NCI-H1694 (cell line): Measurements from ENCODE around the gene KRTAP12-2.

Experiments
- DNase-seq: peaks from one replicate; lab custom pipeline; 2025; lab: John Stamatoyannopoulos, UW

The KRTAP12-2 gene

GRCh38 chr21:44626673-44627143 is 40.0 kb downstream of the KRTAP12-2 start, which contains the start of gene KRTAP10-9:
TSS of gene KRTAP10-9 (plus strand) at chr21:44627093. CDS start at chr21:44627172, 79 bp downstream.
- no peak for DNase-seq

- no peak for DNase-seq
Observed at GRCh38 chr21:44626262-44626661, 40.5 kb downstream of the KRTAP12-2 start.

GRCh38 chr21:44625756-44626155 is 41.0 kb downstream of the KRTAP12-2 start:
- no peak for DNase-seq

- no peak for DNase-seq
Observed at GRCh38 chr21:44623575-44623974, 43.2 kb downstream of the KRTAP12-2 start.

- no peak for DNase-seq
Observed at GRCh38 chr21:44619886-44620285, 46.8 kb downstream of the KRTAP12-2 start.

- DNase-seq = no peak
Observed at GRCh38 chr21:44618909-44619308, 47.8 kb downstream of the KRTAP12-2 start.

- no peak for DNase-seq
Observed at GRCh38 chr21:44618504-44618903, 48.2 kb downstream of the KRTAP12-2 start.

GRCh38 chr21:44617071-44617501 is 49.6 kb downstream of the KRTAP12-2 start:
- no peak for DNase-seq

GRCh38 chr21:44616591-44616926 is 50.2 kb downstream of the KRTAP12-2 start:
- no peak for DNase-seq
